ENCODE data around the gene NFS1.

Gene NFS1

GRCh38 chr20:35661908-35662307, 37.2 kb downstream of the NFS1 start:
- H3K27me3 ChIP-seq (replicated peaks; ENCODE audit: control insufficient read depth, insufficient read depth, low read length) = no peaks in the 10 kb centered on the region
- no peaks in the 10 kb centered on the region for H3K36me3 ChIP-seq (ENCODE audit: control insufficient read depth, insufficient read depth, low read length)
- TF ChIP-seq, protein P1, sequence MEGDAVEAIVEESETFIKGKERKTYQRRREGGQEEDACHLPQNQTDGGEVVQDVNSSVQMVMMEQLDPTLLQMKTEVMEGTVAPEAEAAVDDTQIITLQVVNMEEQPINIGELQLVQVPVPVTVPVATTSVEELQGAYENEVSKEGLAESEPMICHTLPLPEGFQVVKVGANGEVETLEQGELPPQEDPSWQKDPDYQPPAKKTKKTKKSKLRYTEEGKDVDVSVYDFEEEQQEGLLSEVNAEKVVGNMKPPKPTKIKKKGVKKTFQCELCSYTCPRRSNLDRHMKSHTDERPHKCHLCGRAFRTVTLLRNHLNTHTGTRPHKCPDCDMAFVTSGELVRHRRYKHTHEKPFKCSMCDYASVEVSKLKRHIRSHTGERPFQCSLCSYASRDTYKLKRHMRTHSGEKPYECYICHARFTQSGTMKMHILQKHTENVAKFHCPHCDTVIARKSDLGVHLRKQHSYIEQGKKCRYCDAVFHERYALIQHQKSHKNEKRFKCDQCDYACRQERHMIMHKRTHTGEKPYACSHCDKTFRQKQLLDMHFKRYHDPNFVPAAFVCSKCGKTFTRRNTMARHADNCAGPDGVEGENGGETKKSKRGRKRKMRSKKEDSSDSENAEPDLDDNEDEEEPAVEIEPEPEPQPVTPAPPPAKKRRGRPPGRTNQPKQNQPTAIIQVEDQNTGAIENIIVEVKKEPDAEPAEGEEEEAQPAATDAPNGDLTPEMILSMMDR (IDR thresholded peaks at IDR 0.05; ENCODE audit: insufficient read depth, low read length, poor library complexity, severe bottlenecking) = no peak
- peak overlapping the region; percentile 96 for H3K4me3 ChIP-seq (replicated peaks; ENCODE audit: low read depth, low read length)
- DNase-seq (ENCODE audit: extremely low read depth, insufficient read length) = no peak

GRCh38 chr20:35661053-35661452, 38.1 kb downstream of the NFS1 start:
- no peaks in the 10 kb centered on the region for H3K27me3 ChIP-seq (replicated peaks; ENCODE audit: control insufficient read depth, insufficient read depth, low read length)
- no peaks in the 10 kb centered on the region; the same call in 1 of the 2 replicates for H3K36me3 ChIP-seq (ENCODE audit: control insufficient read depth, insufficient read depth, low read length)
- TF ChIP-seq, protein P1 (IDR thresholded peaks at IDR 0.05; ENCODE audit: insufficient read depth, low read length, poor library complexity, severe bottlenecking) = no peak
- DNase-seq (ENCODE audit: extremely low read depth, insufficient read length) = no peak
- peak overlapping the region; percentile 96 for H3K4me3 ChIP-seq (replicated peaks; ENCODE audit: low read depth, low read length)

- DNase-seq (ENCODE audit: extremely low read depth, insufficient read length) = no peak
- TF ChIP-seq, protein P1 (IDR thresholded peaks at IDR 0.05; ENCODE audit: insufficient read depth, low read length, poor library complexity, severe bottlenecking) = no peak
- Histone ChIP-seq H3K36me3 (ENCODE audit: control insufficient read depth, insufficient read depth, low read length) (no peaks in the 10 kb centered on the region; the same call in 1 of the 2 replicates), H3K27me3 (replicated peaks; ENCODE audit: control insufficient read depth, insufficient read depth, low read length) (no peaks in the 10 kb centered on the region), H3K4me3 (replicated peaks; ENCODE audit: low read depth, low read length) (no peak overlapping the region; the same call in 1 of the 2 replicates)
Measured at GRCh38 chr20:35660122-35660937, 38.8 kb downstream of the NFS1 start.

DNA sequence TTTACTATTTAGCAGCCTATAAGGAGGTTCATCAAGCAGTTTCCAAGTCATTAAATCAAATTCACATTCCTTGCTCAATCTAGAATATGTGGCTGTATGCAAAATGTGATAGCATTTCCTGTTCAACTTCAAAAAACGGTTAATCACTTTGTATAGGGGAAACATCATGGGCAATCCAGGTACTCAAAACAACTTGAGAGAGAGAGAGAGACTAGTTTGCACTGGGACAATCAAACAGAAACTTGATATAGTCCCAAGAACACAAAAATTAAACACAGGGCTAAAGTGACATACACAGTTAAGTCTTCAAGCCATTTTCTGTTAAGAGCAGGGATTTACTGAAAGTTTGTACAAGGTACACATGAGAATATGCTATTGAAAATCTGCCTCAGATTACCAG, 41.9 kb downstream of the NFS1 start:
- no peak overlapping the region for H3K4me3 ChIP-seq (replicated peaks; ENCODE audit: low read depth, low read length)
- no peaks in the 10 kb centered on the region for H3K27me3 ChIP-seq (replicated peaks; ENCODE audit: control insufficient read depth, insufficient read depth, low read length)
- peaks cover 18% of the 10 kb centered on the region for H3K36me3 ChIP-seq (ENCODE audit: control insufficient read depth, insufficient read depth, low read length)
- DNase-seq (ENCODE audit: extremely low read depth, insufficient read length) = no peak
- TF ChIP-seq, protein P1 (IDR thresholded peaks at IDR 0.05; ENCODE audit: insufficient read depth, low read length, poor library complexity, severe bottlenecking) = no peak

DNA sequence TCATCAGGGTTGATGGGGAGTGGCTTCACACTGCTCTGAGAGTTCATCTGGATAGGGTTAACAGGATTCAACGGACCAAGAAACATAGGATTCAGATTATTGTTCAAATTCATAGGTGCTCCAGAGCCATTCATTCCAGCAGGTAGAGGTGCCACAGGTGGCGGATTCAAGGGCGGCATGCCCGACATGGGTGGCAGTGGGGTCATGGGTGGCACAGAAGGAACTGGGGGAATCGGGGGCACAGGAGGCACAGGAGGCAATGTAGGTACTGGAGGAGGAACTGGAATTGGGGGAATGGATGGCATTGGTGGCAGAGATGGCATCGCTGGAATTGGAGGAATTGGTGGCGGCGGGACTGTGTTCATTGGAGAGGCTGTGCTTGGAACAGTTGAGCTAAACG, 44.7 kb downstream of the NFS1 start:
- no peaks in the 10 kb centered on the region for H3K27me3 ChIP-seq (replicated peaks; ENCODE audit: control insufficient read depth, insufficient read depth, low read length)
- no peak for DNase-seq (ENCODE audit: extremely low read depth, insufficient read length)
- H3K36me3 ChIP-seq (ENCODE audit: control insufficient read depth, insufficient read depth, low read length) = peaks cover 18% of the 10 kb centered on the region
- H3K4me3 ChIP-seq (replicated peaks; ENCODE audit: low read depth, low read length) = no peak overlapping the region
- TF ChIP-seq, protein P1 (IDR thresholded peaks at IDR 0.05; ENCODE audit: insufficient read depth, low read length, poor library complexity, severe bottlenecking) = no peak
